HL-60 (cell line): ENCODE data around the gene SERPINA9.

ENCODE experiments used
- DNase-seq, 2 experiments: peaks; one replicate each; pipeline ENCODE4 v3.0.0-alpha.2; 2010 to 2020; ENCODE audit warnings: low read depth in 1 of 2, low spot score in 1 of 2
- H3K27ac ChIP-seq: fragments of 250-450 bp; sonication (Bioruptor Pico); replicated peaks from 2 replicates; pipeline ENCODE4 v1.5.1; 2020; ENCODE audit warnings: mild to moderate bottlenecking, moderate library complexity
- H3K27me3 ChIP-seq: fragments of 250-450 bp; sonication (Bioruptor Pico); 2 replicates; pipeline ENCODE4 v1.5.1; 2021; ENCODE audit warnings: mild to moderate bottlenecking, moderate library complexity; ENCODE audit not compliant: insufficient read depth, poor library complexity, severe bottlenecking
- H3K4me3 ChIP-seq: replicated peaks from 2 replicates; pipeline ENCODE4 v1.5.1; 2011; ENCODE audit warnings: mild to moderate bottlenecking, control low read depth, low read length; ENCODE audit not compliant: insufficient read depth
- CTCF ChIP-seq: IDR thresholded peaks from one replicate; pipeline ENCODE4 v1.5.1; 2011; ENCODE audit warnings: low read length, control low read depth, inconsistent platforms; ENCODE audit not compliant: insufficient read depth
- GABPA ChIP-seq: IDR thresholded peaks from 2 replicates; pipeline ENCODE4 v1.6.1; 2012; ENCODE audit warnings: low read depth
- POLR2AphosphoS5 ChIP-seq: IDR thresholded peaks from 2 replicates; pipeline ENCODE4 v1.6.1; 2012; ENCODE audit warnings: low read depth
- REST ChIP-seq: IDR thresholded peaks from 2 replicates; pipeline ENCODE4 v1.6.1; 2012; ENCODE audit warnings: low read depth; ENCODE audit not compliant: insufficient replicate concordance
- SPI1 ChIP-seq: IDR thresholded peaks from 2 replicates; pipeline ENCODE4 v1.6.1; 2012; ENCODE audit warnings: low read depth, mild to moderate bottlenecking, borderline replicate concordance

The SERPINA9 gene

GRCh38 chr14:94472842-94473241 lies 3.2 kb downstream of the SERPINA9 start:
- TF ChIP-seq GABPA (no peak), CTCF (no peak), POLR2AphosphoS5 (no peak), REST (no peak), SPI1 (no peak)
- Histone ChIP-seq H3K27ac (no peak overlapping the region), H3K4me3 (no peak overlapping the region), H3K27me3 (no peaks in the 10 kb centered on the region)
- no peak for DNase-seq

GRCh38 chr14:94471045-94471444 lies 5.0 kb downstream of the SERPINA9 start:
- Histone ChIP-seq H3K27me3 (no peaks in the 10 kb centered on the region), H3K4me3 (no peak overlapping the region), H3K27ac (no peak overlapping the region)
- no peak for DNase-seq
- TF ChIP-seq SPI1 (no peak), REST (no peak), POLR2AphosphoS5 (no peak), GABPA (no peak), CTCF (no peak)

- no peak for DNase-seq
- Histone ChIP-seq H3K27ac (no peak overlapping the region), H3K27me3 (no peaks in the 10 kb centered on the region), H3K4me3 (no peak overlapping the region)
- TF ChIP-seq SPI1: no peak
- no peak for TF ChIP-seq GABPA
- TF ChIP-seq CTCF: no peak
- no peak for TF ChIP-seq POLR2AphosphoS5
- TF ChIP-seq REST: no peak
These were observed 5.7 kb downstream of the SERPINA9 start for GRCh38 chr14:94470311-94470710.
